ENCODE measurements around the gene APOBEC3A.
"Not testable (repeated sequence)": the region's sequence is repeated elsewhere in the genome, so short reads cannot be mapped to it uniquely, and the experiment has no call there.

Gene APOBEC3A

GRCh38 chr22:38960673-38961072 lies 3.3 kb downstream of the APOBEC3A start:
- FAIRE-seq = not testable (repeated sequence)

DNA sequence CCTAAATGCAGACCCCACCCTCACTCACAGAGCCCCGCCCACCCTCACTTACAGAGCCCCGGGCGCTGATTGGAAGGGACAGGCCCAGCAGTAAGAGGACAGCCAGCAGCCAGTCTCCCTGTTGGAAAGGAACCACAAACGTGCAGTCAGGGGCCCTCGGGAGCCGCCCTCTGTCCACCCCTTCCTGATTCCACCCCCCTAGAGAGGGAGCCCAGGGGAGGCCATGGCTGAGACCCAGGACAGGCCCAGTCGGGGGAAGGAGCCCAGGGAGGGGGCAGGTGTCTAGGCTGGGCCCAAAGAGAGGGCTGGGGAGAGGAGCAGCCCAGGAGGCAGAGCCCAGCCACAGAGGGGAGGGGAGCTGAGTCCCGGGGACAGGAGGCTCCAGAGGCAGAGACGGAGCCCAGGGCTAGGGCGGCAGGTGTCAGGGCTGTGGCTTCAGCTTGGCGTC lies 5.9 kb downstream of the APOBEC3A start:
- not testable (repeated sequence) for FAIRE-seq

DNA sequence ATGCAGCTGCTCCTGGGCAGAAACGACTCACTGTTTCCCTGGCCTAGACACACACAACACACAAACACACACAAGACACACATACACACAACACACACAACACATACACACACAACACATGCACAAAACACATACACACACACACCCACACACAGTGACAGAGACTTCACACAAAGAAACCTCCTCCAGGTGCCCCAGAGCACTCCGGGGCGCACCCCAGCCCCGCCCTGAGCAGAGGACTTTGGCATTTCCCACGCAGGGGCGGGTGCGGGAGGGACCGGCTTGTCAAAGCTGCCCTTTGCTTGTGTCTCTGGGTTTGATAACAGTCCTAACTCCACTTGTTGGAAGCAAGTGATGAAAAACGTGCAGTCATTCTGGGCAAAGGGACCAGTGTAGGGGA lies 6.5 kb downstream of the APOBEC3A start:
- peak; percentile 10 for FAIRE-seq

- no peak for FAIRE-seq
These were observed 6.9 kb downstream of the APOBEC3A start for GRCh38 chr22:38964306-38964705.

- FAIRE-seq = no peak
These were observed 7.6 kb downstream of the APOBEC3A start for GRCh38 chr22:38964989-38965388.

DNA sequence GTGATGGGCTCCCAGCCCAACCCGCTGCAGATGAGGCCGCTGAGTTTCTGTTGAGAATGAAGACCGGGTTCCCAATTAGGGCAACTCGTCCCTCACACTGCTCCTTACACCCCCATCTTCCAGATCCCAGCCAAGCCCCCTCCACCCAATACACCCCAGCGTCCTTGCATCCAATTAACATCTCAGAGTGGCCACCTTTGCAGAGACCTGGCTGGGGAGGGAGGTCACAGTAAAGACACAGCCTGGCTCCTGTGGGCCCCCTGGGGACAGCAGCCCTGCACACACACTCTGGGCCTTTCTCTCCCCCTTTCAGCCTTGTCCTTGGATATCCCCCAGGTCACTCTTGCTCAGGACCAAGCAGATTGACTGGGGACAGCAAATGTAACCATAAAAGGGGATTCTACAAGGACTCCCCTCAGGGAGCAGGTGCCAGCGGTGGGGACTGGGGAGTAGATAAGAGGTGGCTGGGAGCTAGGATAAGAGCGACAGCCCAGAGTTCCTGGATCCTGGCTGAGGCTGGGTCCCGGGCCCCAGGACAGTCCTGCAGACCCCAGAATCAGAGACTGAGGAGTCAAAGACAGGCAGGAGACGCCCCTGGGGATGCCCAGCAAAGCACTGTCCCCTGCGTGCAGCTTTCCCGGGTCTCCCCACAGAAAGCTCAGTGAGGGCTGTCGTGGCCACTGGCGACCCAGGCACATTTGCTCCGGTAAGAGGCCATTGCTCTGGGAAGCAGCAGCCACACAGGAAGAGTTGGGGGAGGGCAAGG lies 8.4 kb downstream of the APOBEC3A start:
- no peak for FAIRE-seq

GRCh38 chr22:38966380-38966702 lies 8.9 kb downstream of the APOBEC3A start:
- no peak for FAIRE-seq

DNA sequence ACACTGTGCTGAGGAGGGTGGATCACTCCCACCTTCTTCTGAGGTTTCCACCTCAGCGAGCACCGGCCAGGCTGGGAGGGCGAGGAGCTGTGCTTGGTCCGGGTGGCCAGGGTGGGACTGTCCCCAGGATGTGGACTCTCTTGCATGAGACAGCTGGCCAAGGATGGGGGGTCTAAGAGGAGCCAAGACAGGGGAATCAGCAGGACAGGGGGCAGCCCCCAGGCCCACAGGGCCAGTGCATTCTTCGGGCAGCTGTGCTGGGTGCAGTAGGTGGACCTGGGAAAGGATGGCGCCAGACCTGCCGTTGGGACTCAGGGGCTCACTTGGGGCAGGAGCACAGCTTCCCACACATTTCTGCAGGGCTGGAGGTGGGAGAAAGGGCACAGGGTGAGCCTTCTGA lies 9.5 kb downstream of the APOBEC3A start:
- no peak for FAIRE-seq

DNA sequence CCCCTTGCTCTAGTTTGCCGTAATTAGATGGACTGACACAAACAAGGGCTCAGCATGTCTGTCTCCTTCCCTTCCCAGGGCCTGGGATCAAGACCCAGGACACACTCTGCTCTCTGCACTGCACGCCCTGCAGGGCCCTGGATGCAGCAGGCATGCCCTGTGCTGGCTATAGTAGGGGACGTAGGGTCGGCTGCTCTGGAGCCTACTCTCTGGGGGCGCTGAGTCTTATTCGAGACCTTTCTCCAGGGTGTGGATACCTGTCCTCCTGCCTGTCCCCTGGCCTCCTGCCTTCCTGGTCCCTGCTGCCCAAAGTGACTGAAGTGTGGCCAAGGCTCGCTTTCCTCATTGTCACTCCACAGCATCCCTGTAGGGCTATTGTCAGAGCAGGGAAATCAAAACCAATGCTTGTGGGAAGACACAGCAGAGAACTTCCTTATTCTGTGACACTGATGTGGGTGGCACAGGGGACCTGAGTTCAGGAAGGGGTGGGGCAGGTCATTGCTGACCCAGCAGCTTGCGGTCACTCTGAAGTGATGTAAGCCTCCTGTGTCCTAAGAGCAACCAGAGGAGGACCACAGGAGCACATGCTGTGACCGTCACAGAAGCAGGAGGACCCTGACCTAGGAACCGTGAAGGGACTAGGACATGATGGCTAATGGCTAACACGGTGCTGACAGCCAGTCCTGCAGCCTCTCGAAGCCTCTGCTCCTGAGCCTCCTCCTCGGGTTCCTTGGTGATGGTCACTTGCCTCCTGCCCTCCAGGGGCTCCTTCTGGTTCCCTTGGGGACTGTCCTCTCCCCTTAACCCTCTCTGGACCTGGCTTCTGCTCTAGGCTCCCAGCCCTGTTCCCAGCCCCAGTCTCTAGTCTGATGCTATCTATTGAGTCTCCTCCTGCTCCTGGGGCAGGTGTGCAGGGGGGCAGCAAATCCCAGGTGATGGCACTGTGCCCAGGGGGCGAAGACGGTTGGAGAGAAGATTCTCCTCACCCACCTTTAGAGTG lies 10.3 kb downstream of the APOBEC3A start:
- FAIRE-seq = no peak

DNA sequence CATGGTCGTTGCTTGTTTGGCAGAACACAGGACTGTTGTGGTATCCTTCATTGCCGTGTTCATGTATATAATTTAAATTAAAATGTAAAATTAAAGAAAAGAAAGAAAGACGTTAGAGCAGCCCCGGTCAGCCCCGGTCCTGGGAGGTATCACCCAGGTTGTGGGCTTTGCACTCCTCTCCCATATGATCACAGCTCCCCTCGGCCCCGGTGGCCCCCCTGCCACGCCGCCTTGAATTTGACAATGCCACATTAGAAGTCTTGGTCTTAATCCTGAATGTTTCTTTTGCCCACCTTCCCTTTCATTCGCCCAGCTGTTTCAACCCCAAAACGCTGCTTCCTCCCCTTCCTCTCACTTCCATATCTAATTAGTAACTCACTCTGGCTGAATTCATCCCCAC lies 11.4 kb downstream of the APOBEC3A start:
- no peak for FAIRE-seq

DNA sequence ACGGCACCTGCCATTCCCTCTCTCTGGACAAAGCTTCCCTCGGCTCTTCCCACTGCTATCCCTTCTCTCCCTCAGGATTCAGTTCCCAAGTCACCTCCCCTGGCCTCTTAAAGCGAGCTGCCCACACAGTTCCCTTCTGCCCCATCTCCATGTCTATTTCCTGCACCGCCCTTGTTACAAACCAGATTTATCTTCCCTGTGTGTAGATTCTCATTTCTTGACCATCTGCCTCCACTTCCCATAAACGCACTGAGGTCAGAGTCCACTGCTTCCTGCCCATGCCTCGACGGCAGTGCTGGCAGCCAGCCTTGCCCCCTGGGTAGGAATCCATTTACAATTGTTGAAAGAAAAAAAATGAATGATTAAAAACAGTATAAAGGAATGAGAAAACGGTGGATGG lies 13.1 kb downstream of the APOBEC3A start:
- FAIRE-seq = no peak

DNA sequence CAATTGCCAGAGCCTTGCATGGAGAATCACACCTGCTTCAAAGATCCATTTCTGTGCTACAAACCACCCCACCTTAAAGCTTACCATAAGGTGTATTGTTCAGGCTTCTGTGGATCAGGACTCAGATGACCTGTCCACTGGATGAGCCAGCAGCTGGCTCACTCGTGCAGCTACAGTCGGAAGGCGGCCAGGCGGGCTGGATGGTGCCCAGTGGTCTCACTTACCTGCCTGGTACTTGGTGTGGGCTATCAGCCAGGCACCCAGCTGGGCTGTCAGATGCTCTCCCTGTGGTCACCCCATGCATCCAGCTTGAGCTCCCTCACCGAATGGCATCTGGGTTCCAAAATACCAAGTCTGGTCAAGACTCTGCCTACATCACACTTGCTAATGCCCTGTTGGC lies 13.8 kb downstream of the APOBEC3A start:
- no peak for FAIRE-seq

DNA sequence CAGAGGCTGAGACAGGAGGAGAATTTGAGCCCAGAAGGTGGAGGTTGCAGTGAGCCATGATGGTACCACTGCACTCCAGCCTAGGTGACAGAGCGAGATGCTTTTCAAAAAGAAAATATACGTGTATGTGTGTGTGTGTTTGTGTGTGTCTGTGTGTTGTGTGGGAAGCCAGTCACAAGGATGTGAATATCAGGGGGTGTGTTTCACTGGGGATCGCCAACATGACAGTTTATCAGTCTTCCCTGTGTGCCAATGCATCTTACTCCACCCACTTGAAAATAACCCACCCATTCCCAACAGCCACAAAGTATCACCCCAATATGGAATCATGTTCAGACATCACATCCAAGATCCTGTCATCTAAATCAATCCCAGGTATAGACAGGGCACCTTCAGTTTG lies 14.4 kb downstream of the APOBEC3A start:
- no peak for FAIRE-seq

- FAIRE-seq = no peak
These were observed 15.1 kb downstream of the APOBEC3A start for GRCh38 chr22:38972558-38972957.

- FAIRE-seq = no peak
These were observed 16.1 kb downstream of the APOBEC3A start for GRCh38 chr22:38973289-38974169.

DNA sequence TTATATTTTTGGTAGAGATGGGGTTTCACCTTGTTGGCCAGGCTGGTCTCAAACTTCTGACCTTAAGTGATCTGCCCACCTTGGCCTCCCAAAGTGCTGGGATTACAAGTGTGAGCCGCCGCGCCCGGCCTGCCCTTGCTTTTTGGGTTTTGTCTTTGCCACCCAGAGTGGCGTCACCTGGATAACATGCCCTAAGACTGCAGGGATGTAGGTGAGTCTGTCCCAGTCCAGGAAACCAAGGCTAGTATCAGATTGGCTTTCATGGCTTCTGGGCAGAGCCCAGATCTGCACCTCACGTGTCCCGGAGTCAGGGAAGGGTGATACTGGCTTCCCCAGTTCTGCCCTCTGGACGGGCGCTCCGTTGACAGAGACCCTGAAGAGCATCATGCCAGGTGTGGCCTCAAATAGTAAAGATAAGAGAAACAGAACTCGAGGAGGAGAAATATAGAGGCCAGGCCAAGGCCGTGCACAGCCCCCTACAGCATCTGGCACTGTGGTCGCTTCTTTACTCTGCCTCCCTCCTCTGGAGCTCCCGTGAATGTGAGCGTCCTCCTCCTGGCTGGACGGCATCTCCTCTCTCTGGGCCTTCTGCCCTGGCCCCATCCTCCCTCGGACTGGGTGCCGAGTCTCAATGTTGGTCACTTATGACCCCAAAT lies 16.9 kb downstream of the APOBEC3A start:
- FAIRE-seq = no peak

GRCh38 chr22:38974826-38975175 lies 17.4 kb downstream of the APOBEC3A start:
- no peak for FAIRE-seq

- not testable (repeated sequence) for FAIRE-seq
These were observed 19.9 kb downstream of the APOBEC3A start for GRCh38 chr22:38977289-38977688.

- FAIRE-seq = not testable (repeated sequence)
These were observed 23.2 kb downstream of the APOBEC3A start for GRCh38 chr22:38980587-38980986.

GRCh38 chr22:38981005-38981991 lies 23.9 kb downstream of the APOBEC3A start:
- no peak for FAIRE-seq

Data from colon (tissue), 2 donors.